CD1c-positive myeloid dendritic cell (primary cell): ENCODE results near the gene MKNK1.

Source experiments
- DNase-seq: peaks from one replicate; pipeline ENCODE4 v3.0.0-alpha.2; 2016; ENCODE audit errors: extremely low spot score

MKNK1 gene

GRCh38 chr1:46539972-46540371 is 64.1 kb downstream of the MKNK1 start:
- DNase-seq = no peak

- no peak for DNase-seq
Observed at GRCh38 chr1:46538147-46538546, 65.9 kb downstream of the MKNK1 start.

- DNase-seq = no peak
Observed at GRCh38 chr1:46537651-46538050, 66.4 kb downstream of the MKNK1 start.

- no peak for DNase-seq
Observed at GRCh38 chr1:46536527-46536926, 67.5 kb downstream of the MKNK1 start.

GRCh38 chr1:46535063-46535462 is 69.0 kb downstream of the MKNK1 start:
- peak; percentile 47 for DNase-seq

GRCh38 chr1:46533179-46533864 is 70.7 kb downstream of the MKNK1 start:
- DNase-seq = peak; percentile 34

GRCh38 chr1:46532498-46533178 is 71.4 kb downstream of the MKNK1 start:
- peak; percentile 53 for DNase-seq

- DNase-seq = no peak
Observed at GRCh38 chr1:46532095-46532494, 72.0 kb downstream of the MKNK1 start.

- DNase-seq = no peak
Observed at GRCh38 chr1:46530791-46531409, 73.2 kb downstream of the MKNK1 start.

- no peak for DNase-seq
Observed at GRCh38 chr1:46530311-46530710, 73.8 kb downstream of the MKNK1 start.

- DNase-seq = no peak
Observed at GRCh38 chr1:46529031-46529630, 74.9 kb downstream of the MKNK1 start.

- DNase-seq = peak; percentile 20
Observed at GRCh38 chr1:46528297-46528955, 75.6 kb downstream of the MKNK1 start.

- DNase-seq = peak; percentile 83
Observed at GRCh38 chr1:46527474-46528296, 76.4 kb downstream of the MKNK1 start.

GRCh38 chr1:46526691-46527291 is 77.3 kb downstream of the MKNK1 start:
- DNase-seq = no peak

- no peak for DNase-seq
Observed at GRCh38 chr1:46526013-46526690, 77.9 kb downstream of the MKNK1 start.

- DNase-seq = no peak
Observed at GRCh38 chr1:46525253-46525983, 78.7 kb downstream of the MKNK1 start.

GRCh38 chr1:46524843-46525242 is 79.2 kb downstream of the MKNK1 start:
- DNase-seq = no peak

GRCh38 chr1:46523496-46524353 is 80.3 kb downstream of the MKNK1 start:
- no peak for DNase-seq

GRCh38 chr1:46522969-46523320 is 81.1 kb downstream of the MKNK1 start:
- no peak for DNase-seq
